ENCODE data around the gene SLC30A10.
A peak's percentile ranks its signal among the peaks of the same experiment; 100 is the strongest.

SLC30A10 gene

GRCh38 chr1:219931033-219931432, 2.7 kb upstream of the SLC30A10 start:
- H3K27me3 ChIP-seq = peaks cover 33% of the 10 kb centered on the region
- no peaks in the 10 kb centered on the region for H3K9me3 ChIP-seq
- TF ChIP-seq CTCF (IDR thresholded peaks at IDR 0.05; ENCODE audit: low read depth, low read length) = no peak
- H3K36me3 ChIP-seq = no peaks in the 10 kb centered on the region
- H3K4me3 ChIP-seq (ENCODE audit: low read depth, low read length) = no peak overlapping the region
- no peaks in the 10 kb centered on the region for H3K4me1 ChIP-seq
- DNase-seq = no peak

GRCh38 chr1:219928791-219929118, 398 bp upstream of the SLC30A10 start:
- H3K9me3 ChIP-seq = no peaks in the 10 kb centered on the region
- H3K27me3 ChIP-seq = peaks cover 38% of the 10 kb centered on the region
- H3K36me3 ChIP-seq = no peaks in the 10 kb centered on the region
- TF ChIP-seq CTCF (IDR thresholded peaks at IDR 0.05; ENCODE audit: low read depth, low read length) = no peak
- no peak for DNase-seq
- H3K4me1 ChIP-seq = no peaks in the 10 kb centered on the region
- peak overlapping the region; percentile 47; the same call in 1 of the 2 replicates for H3K4me3 ChIP-seq (ENCODE audit: low read depth, low read length)

- Histone ChIP-seq H3K36me3 (no peaks in the 10 kb centered on the region), H3K4me1 (no peaks in the 10 kb centered on the region), H3K4me3 (ENCODE audit: low read depth, low read length) (peak overlapping the region; percentile 47), H3K27me3 (peaks cover 43% of the 10 kb centered on the region), H3K9me3 (no peaks in the 10 kb centered on the region)
- no peak for DNase-seq
- TF ChIP-seq CTCF (IDR thresholded peaks at IDR 0.05; ENCODE audit: low read depth, low read length) = no peak
These were observed 930 bp downstream of the SLC30A10 start for GRCh38 chr1:219927298-219927955.

GRCh38 chr1:219926363-219926998, 1.9 kb downstream of the SLC30A10 start:
- no peaks in the 10 kb centered on the region for H3K9me3 ChIP-seq
- TF ChIP-seq CTCF (IDR thresholded peaks at IDR 0.05; ENCODE audit: low read depth, low read length) = no peak
- H3K36me3 ChIP-seq = no peaks in the 10 kb centered on the region
- DNase-seq = no peak
- no peaks in the 10 kb centered on the region for H3K4me1 ChIP-seq
- H3K4me3 ChIP-seq (ENCODE audit: low read depth, low read length) = no peak overlapping the region
- H3K27me3 ChIP-seq = peaks cover 43% of the 10 kb centered on the region

GRCh38 chr1:219924342-219924741, 4.0 kb downstream of the SLC30A10 start:
- H3K27me3 ChIP-seq = peaks cover 39% of the 10 kb centered on the region
- DNase-seq = no peak
- H3K36me3 ChIP-seq = no peaks in the 10 kb centered on the region
- H3K4me3 ChIP-seq (ENCODE audit: low read depth, low read length) = no peak overlapping the region
- H3K9me3 ChIP-seq = no peaks in the 10 kb centered on the region
- H3K4me1 ChIP-seq = no peaks in the 10 kb centered on the region
- TF ChIP-seq CTCF (IDR thresholded peaks at IDR 0.05; ENCODE audit: low read depth, low read length) = no peak

- DNase-seq = no peak
- Histone ChIP-seq H3K9me3 (no peaks in the 10 kb centered on the region), H3K36me3 (no peaks in the 10 kb centered on the region), H3K27me3 (peaks cover 14% of the 10 kb centered on the region; the same call in 1 of the 2 replicates), H3K4me1 (no peaks in the 10 kb centered on the region), H3K4me3 (ENCODE audit: low read depth, low read length) (no peak overlapping the region)
- TF ChIP-seq CTCF (IDR thresholded peaks at IDR 0.05; ENCODE audit: low read depth, low read length) = no peak
These were observed 10.4 kb downstream of the SLC30A10 start for GRCh38 chr1:219917851-219918466.

Data from BE2C (cell line).